Measurements from ENCODE around the gene XRCC5.

DNA sequence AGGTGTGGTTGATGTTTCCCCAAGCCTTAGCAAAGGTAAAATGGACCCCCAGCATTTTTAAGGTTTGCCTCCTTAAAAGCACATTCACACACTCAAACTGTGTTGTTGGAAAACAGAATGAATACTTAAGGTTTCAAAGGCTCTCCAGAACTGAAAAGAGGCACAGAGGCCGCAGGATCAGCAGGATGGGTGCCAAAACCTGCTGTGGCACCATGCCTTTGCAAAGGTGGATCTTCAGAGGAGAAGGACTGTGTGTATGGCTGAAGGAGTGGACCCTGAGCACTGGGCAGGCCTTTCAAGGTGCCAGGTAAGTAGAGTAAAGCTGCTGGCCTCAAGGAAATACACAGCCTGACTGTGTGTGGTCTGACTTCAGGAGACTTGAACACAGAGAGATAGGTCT lies 127.3 kb downstream of the XRCC5 start:
- TF ChIP-seq TAF1 (IDR thresholded peaks at IDR 0.05; ENCODE audit: borderline replicate concordance, insufficient read depth, low read length) (no peak), FOXP2 (optimal IDR thresholded peaks at IDR 0.05; ENCODE audit: borderline replicate concordance, extremely low read depth, extremely low read length, insufficient read depth) (no peak)
- TF ChIP-seq, protein P1, sequence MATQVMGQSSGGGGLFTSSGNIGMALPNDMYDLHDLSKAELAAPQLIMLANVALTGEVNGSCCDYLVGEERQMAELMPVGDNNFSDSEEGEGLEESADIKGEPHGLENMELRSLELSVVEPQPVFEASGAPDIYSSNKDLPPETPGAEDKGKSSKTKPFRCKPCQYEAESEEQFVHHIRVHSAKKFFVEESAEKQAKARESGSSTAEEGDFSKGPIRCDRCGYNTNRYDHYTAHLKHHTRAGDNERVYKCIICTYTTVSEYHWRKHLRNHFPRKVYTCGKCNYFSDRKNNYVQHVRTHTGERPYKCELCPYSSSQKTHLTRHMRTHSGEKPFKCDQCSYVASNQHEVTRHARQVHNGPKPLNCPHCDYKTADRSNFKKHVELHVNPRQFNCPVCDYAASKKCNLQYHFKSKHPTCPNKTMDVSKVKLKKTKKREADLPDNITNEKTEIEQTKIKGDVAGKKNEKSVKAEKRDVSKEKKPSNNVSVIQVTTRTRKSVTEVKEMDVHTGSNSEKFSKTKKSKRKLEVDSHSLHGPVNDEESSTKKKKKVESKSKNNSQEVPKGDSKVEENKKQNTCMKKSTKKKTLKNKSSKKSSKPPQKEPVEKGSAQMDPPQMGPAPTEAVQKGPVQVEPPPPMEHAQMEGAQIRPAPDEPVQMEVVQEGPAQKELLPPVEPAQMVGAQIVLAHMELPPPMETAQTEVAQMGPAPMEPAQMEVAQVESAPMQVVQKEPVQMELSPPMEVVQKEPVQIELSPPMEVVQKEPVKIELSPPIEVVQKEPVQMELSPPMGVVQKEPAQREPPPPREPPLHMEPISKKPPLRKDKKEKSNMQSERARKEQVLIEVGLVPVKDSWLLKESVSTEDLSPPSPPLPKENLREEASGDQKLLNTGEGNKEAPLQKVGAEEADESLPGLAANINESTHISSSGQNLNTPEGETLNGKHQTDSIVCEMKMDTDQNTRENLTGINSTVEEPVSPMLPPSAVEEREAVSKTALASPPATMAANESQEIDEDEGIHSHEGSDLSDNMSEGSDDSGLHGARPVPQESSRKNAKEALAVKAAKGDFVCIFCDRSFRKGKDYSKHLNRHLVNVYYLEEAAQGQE (IDR thresholded peaks at IDR 0.05; ENCODE audit: insufficient read depth in 1 of 2, low read depth in 2 of 2, low read length in 2 of 2), result no peak

All from PFSK-1 (cell line).